ENCODE measurements around the gene ADAMTS7. TPM values are rescaled to one million over a fixed set of nuclear protein-coding genes. Genes with fewer than 3 reads are reported as not detected.

ADAMTS7 gene
- total and polyA plus RNA-seq, 4 donors = 4.9 to 20.4 (median 10.6) TPM

Small RNA genes within 50 kb of the gene (small RNA-seq; reads per million reads assigned to genes)
- not detected for gene AC022748.3 (ENCODE audit: low replicate concordance)

Other genes starting within 250 kb of the ADAMTS7 start
- gene CHRNA5, start 245.9 kb downstream of the ADAMTS7 start, total RNA-seq = 1 to 10 TPM in 1 of 2 donors, under 1 TPM in 1; 0.99 to 1.7 TPM
- 1 to 10 TPM; 2.6 to 2.9 TPM for gene CHRNA5, start 245.9 kb downstream of the ADAMTS7 start, polyA plus RNA-seq (ENCODE audit: insufficient read length in 2 of 2)
- gene CHRNA3, start 190.5 kb downstream of the ADAMTS7 start, total RNA-seq = 1 to 10 TPM; 1.1 to 4.5 TPM
- gene CHRNA3, start 190.5 kb downstream of the ADAMTS7 start, polyA plus RNA-seq (ENCODE audit: insufficient read length in 2 of 2) = 1 to 10 TPM; 6.6 to 7.7 TPM
- 1 to 10 TPM in 1 of 2 donors, under 1 TPM in 1; 0.33 to 1.4 TPM for gene CHRNB4, start 170.3 kb downstream of the ADAMTS7 start, total RNA-seq
- 1 to 10 TPM; 2.9 to 3.3 TPM for gene CHRNB4, start 170.3 kb downstream of the ADAMTS7 start, polyA plus RNA-seq (ENCODE audit: insufficient read length in 2 of 2)
- gene MORF4L1, start 61.4 kb upstream of the ADAMTS7 start, total RNA-seq = 100 to 1,000 TPM; 468 to 608 TPM
- 100 to 1,000 TPM; 688 to 713 TPM for gene MORF4L1, start 61.4 kb upstream of the ADAMTS7 start, polyA plus RNA-seq (ENCODE audit: insufficient read length in 2 of 2)
- 10 to 100 TPM; 57.9 to 94.2 TPM for gene CTSH, start 133.6 kb upstream of the ADAMTS7 start, total RNA-seq
- 10 to 100 TPM; 33.6 to 39.9 TPM for gene CTSH, start 133.6 kb upstream of the ADAMTS7 start, polyA plus RNA-seq (ENCODE audit: insufficient read length in 2 of 2)

Data from spinal cord (tissue), 4 donors.